Nephron progenitor cell (in vitro differentiated cells): ENCODE measurements around the gene LRRC7.

Source experiments
- DNase-seq: peaks from one replicate; pipeline ENCODE4 v3.0.0; 2021
- H3K27ac Mint-ChIP-seq: 2 replicates; pipeline ENCODE4 v1.8.0; 2021; ENCODE audit warnings: mild to moderate bottlenecking, moderate library complexity, mixed read lengths
- H3K27me3 Mint-ChIP-seq: 2 replicates; pipeline ENCODE4 v1.8.0; 2021; ENCODE audit warnings: mild to moderate bottlenecking, low read depth, mixed read lengths; ENCODE audit not compliant: poor library complexity
- H3K36me3 Mint-ChIP-seq: 2 replicates; pipeline ENCODE4 v1.8.0; 2021; ENCODE audit warnings: low read depth, mixed read lengths
- H3K4me1 Mint-ChIP-seq: 2 replicates; pipeline ENCODE4 v1.8.0; 2021; ENCODE audit warnings: mixed read lengths
- H3K4me3 Mint-ChIP-seq: 2 replicates; pipeline ENCODE4 v1.8.0; 2021; ENCODE audit warnings: mild to moderate bottlenecking, moderate library complexity, mixed read lengths
- H3K9me3 Mint-ChIP-seq: 2 replicates; pipeline ENCODE4 v1.8.0; 2021; ENCODE audit warnings: mild to moderate bottlenecking, moderate library complexity, mixed read lengths
- CTCF ChIP-seq: fragments of 200-600 bp; sonication (generic); IDR thresholded peaks from 2 replicates; pipeline ENCODE4 v1.5.0; 2021; ENCODE audit warnings: antibody characterized with exemption

LRRC7 gene

GRCh38 chr1:69686367-69686984, 118.8 kb downstream of the LRRC7 start:
- no peak overlapping the region for H3K4me3 Mint-ChIP-seq
- H3K27ac Mint-ChIP-seq = no peak overlapping the region
- no peaks in the 10 kb centered on the region for H3K27me3 Mint-ChIP-seq
- DNase-seq = no peak
- H3K9me3 Mint-ChIP-seq = peaks cover 5% of the 10 kb centered on the region
- no peak for TF ChIP-seq CTCF
- H3K36me3 Mint-ChIP-seq = no peaks in the 10 kb centered on the region
- peaks cover 14% of the 10 kb centered on the region for H3K4me1 Mint-ChIP-seq

DNA sequence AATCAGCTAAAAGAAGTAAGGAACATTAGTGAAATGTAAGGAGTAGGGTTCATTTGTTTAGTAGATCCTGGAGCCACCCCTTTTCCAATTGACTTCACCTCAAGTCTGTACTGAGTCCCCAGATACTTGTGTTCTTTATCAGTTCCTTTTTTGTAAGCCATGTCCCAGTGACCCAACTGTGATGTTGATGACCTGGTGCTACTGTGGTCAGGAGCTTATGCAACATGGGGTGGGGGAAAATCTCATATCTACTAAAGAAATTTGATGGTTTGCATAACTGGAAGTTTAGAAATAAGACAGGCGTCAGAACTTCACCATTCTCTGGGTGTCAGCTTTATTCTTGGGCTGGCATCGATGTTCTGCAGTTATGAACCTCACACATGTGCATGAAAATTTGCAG, 120.5 kb downstream of the LRRC7 start:
- Mint-ChIP-seq H3K27me3 (no peaks in the 10 kb centered on the region), H3K27ac (no peak overlapping the region), H3K36me3 (no peaks in the 10 kb centered on the region), H3K4me1 (peaks cover 14% of the 10 kb centered on the region), H3K9me3 (peaks cover 5% of the 10 kb centered on the region), H3K4me3 (no peak overlapping the region)
- TF ChIP-seq CTCF = no peak
- no peak for DNase-seq

DNA sequence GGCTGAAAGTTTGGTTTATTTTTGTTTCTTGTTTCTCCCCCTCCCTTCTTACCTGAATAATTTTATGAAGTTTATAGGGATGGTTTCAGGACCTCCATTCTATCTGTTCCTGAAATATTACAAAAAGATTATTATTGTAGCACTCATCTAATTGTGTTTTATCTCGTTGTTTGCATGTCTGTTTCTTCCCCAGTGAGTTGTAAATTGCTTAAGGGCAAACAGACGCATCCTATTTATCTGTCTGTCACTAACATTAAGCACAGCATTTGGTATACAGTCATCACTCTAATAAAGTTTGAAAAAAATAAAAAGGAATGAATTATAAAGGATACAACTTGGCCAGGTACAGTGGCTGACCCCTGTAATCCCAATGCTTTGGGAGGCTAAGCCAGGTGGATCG, 123.5 kb downstream of the LRRC7 start:
- no peak overlapping the region for H3K27ac Mint-ChIP-seq
- H3K4me1 Mint-ChIP-seq = peaks cover 14% of the 10 kb centered on the region
- no peak for TF ChIP-seq CTCF
- no peaks in the 10 kb centered on the region for H3K36me3 Mint-ChIP-seq
- H3K4me3 Mint-ChIP-seq = no peak overlapping the region
- no peak for DNase-seq
- H3K27me3 Mint-ChIP-seq = no peaks in the 10 kb centered on the region
- peaks cover 5% of the 10 kb centered on the region for H3K9me3 Mint-ChIP-seq

GRCh38 chr1:69693921-69694675, 126.4 kb downstream of the LRRC7 start:
- Mint-ChIP-seq H3K4me3 (no peak overlapping the region), H3K4me1 (peaks cover 14% of the 10 kb centered on the region), H3K36me3 (no peaks in the 10 kb centered on the region), H3K27me3 (no peaks in the 10 kb centered on the region), H3K9me3 (no peaks in the 10 kb centered on the region), H3K27ac (no peak overlapping the region)
- no peak for TF ChIP-seq CTCF
- DNase-seq = no peak

DNA sequence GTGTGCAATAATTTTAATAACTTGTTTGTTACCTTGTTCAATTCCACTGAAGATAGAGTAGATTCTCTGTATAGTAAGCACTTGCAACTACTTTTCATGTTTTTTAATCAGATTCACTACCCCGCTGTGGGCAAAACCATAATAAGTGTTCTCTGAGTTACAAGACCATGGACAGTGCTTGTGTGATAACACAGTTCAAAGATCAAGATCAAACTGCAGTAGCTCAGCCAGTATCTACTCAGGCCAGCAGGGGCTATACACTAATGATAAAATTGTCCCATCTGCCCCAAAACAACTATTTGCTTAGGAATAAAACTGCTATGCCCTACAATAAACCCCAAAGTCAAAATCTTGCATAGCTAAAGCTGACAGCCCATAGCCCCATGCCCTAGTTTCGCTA, 129.6 kb downstream of the LRRC7 start:
- H3K36me3 Mint-ChIP-seq = no peaks in the 10 kb centered on the region
- no peaks in the 10 kb centered on the region for H3K9me3 Mint-ChIP-seq
- H3K27me3 Mint-ChIP-seq = no peaks in the 10 kb centered on the region
- no peak overlapping the region for H3K27ac Mint-ChIP-seq
- no peak overlapping the region for H3K4me3 Mint-ChIP-seq
- H3K4me1 Mint-ChIP-seq = no peaks in the 10 kb centered on the region
- TF ChIP-seq CTCF = no peak
- DNase-seq = no peak

DNA sequence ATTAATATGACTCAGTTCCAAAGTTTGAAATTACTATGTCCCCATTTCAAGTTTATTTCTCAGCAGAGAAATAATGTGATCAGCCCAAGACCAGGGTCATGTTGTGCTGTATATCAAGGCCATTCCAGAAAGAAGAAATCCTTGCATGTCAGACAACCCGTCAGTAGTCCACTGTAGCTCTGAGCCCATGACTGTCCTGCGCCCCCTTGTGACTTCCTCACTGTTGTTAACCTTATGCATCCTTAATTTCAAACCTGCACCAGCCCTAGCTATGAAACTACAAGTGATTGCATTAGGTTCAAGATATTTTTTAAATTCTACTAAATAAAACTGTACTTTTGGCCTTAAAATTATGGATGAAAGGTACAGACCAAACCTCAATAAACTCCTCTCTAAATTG, 133.0 kb downstream of the LRRC7 start:
- Mint-ChIP-seq H3K4me1 (no peaks in the 10 kb centered on the region), H3K9me3 (no peaks in the 10 kb centered on the region), H3K27me3 (no peaks in the 10 kb centered on the region), H3K4me3 (no peak overlapping the region), H3K36me3 (no peaks in the 10 kb centered on the region), H3K27ac (no peak overlapping the region)
- peak; percentile 21 for DNase-seq
- peak; percentile 25 for TF ChIP-seq CTCF
